Endothelial cell of hepatic sinusoid (primary cell): ENCODE results near the gene CD274.

Experiments used
- in situ Hi-C: cut with HindIII; loops from 2 replicates; pipeline ENCODE4 v1.10.0; 2017; ENCODE audit warnings: low sequenced_read_pairs

The CD274 gene

DNA sequence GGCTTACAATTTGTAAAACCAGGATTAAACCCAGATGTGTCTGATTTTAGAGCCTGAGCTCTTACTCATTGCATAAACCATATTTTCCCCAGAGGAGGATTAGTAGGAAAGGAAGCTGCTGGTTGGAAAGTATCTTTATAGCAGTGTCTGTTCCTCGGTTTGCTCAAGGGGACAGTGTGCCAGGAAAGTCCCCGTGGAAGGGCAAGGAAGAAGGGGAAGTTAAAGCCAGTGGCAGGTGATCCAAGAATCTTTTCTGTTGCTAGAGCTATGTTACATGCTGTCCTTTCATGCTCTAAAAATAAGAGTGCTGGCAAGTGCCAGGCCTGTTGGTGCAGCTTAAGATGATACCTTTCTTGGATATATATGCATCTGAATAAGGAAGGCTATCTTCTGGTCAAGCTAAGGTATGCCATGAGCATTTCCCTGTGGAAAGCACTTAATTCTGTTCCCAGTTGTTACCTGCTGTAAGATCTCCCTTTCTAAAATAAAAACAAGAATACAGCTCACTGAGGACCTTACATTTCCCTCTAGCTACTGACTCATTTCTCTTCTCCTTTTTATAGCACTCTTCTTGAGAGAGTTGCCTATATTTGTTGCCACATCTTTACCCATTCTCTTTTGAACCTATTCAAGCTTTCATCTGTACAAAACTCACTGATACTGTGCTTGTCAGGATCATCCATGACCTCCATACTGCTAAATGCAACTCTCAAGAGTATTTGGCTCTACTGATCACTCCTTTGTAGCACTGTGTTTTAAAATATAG is 68.0 kb downstream of the CD274 start:
- in situ Hi-C loops, result no loop called here

DNA sequence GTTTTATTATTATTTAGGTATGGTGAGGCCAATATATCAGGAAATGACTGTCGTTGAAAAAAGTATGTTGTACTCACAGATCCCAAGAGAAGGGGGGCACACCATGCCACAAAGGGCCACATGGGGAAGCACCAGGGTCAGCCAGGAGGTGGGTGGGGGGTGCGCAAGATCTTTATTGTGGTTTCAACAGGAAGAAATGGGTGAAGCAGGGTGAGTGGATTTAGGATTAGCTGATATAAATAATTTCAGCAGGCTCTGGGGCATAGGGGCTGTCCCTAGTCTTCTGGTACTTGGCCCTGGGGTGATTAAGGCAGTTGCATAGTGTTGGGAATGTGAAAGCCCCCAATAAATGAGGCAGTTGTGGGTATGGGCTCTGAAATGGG is 68.6 kb downstream of the CD274 start:
- in situ Hi-C loops, result no loop called here
